Activated T-cell treated with anti-CD3 and anti-CD28 coated beads, Interleukin-2, amount 50 U/mL, for 4 hours (primary cell): ENCODE data around the gene POLG2. TPM values are rescaled to one million over a fixed set of nuclear protein-coding genes. Genes with fewer than 3 reads are reported as not detected.
"Not testable (repeated sequence)": the region's sequence is repeated elsewhere in the genome, so short reads cannot be mapped to it uniquely, and the experiment has no call there.

Experiments used
- ATAC-seq, 2 donors: fragments of 200-7000 bp; cut with Tn5 transposase; one replicate each; pipeline ENCODE4 v1.10.0; 2021
- DNase-seq: peaks from one replicate; pipeline ENCODE4 v3.0.0-alpha.2; 2020
- H3K27me3 Mint-ChIP-seq: one replicate; pipeline ENCODE4 v1.8.0; 2021; ENCODE audit warnings: low read depth, mixed read lengths
- H3K36me3 Mint-ChIP-seq: one replicate; pipeline ENCODE4 v1.8.0; 2022; ENCODE audit warnings: mixed read lengths; ENCODE audit not compliant: insufficient read depth
- H3K4me1 Mint-ChIP-seq: one replicate; pipeline ENCODE4 v1.8.0; 2021; ENCODE audit warnings: low read depth, mixed read lengths
- H3K4me3 Mint-ChIP-seq: one replicate; pipeline ENCODE4 v1.8.0; 2021; ENCODE audit warnings: mild to moderate bottlenecking, moderate library complexity, mixed read lengths
- H3K9me3 Mint-ChIP-seq: one replicate; pipeline ENCODE4 v1.8.0; 2021; ENCODE audit warnings: mixed read lengths
- total RNA-seq, 3 donors: library from RNA; stranded (reverse); gene quantifications; one replicate each; pipeline ENCODE4 v1.2.1, GENCODE V29; 2021

POLG2 gene
- total RNA-seq, 3 donors from 2014 or later: 34.1 to 34.9 (median 34.2) TPM

DNA sequence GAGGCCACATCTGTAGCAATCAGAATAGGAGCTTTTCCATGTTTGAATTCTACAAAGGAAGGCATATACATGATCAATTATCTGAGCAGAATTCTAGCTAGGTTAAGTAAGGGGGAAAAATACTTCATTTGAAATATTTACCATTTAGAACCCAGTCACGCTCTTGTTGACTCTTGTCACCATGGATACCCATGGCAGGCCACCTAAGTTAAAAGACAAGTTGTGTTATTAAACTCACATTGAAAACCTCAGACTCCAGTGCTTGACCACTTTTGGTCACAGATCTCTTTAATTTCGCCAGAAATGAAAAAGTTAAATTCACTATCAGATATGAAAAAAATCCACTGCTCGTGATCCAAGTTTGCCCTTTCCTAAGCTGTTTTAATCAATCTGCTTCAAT is 5.2 kb upstream of the POLG2 start:
- Mint-ChIP-seq H3K9me3 (no peaks in the 10 kb centered on the region), H3K36me3 (peaks cover 78% of the 10 kb centered on the region), H3K4me3 (peak overlapping the region; percentile 31), H3K4me1 (peaks cover 72% of the 10 kb centered on the region), H3K27me3 (no peaks in the 10 kb centered on the region)
- no peak for ATAC-seq
- DNase-seq: no peak

DNA sequence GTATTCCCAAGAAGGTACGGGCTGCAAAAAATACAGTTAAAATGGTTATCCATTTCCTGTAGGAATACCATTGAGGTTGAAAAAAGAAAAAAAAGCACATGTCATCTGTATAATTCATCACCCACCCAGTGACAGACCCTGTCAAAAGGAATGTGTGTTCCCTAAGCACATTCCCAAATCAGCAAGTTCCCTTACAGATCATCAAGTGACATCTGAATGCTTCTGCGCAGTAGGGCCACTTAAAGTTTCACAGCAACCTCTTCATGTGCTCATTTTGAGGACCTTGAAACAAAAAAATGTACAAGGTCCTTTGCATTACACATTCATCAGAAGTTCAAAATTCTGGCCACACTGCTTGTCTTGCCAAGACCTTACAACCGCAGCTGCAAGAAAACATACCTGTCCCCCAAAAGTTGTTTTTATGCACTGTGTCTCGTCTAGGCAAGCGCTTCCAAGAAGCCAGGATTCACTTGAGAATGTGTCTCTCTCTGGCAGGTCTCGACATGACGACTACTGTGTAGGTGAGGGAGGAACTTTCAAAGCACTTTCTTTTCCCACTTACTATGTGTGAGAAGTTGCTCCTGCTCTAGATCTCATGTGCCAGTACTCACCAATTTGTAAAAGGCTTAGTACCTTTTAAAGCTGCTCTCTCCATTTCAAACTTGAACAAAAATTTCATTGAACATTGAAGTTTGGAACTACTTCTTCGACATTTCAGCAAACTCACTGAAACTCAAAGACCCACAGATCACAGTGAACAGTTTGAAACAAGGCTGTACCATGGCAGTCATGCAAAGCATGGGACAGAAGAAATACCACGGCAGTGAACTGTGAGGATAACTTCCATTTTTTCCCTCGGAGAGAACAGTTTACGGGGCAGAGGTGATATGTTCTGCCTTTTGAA is 4.3 kb upstream of the POLG2 start:
- H3K27me3 Mint-ChIP-seq: no peaks in the 10 kb centered on the region
- H3K4me1 Mint-ChIP-seq: peaks cover 75% of the 10 kb centered on the region
- H3K36me3 Mint-ChIP-seq: peaks cover 78% of the 10 kb centered on the region
- peak overlapping the region; percentile 42 for H3K4me3 Mint-ChIP-seq
- DNase-seq: no peak
- no peak for ATAC-seq
- no peaks in the 10 kb centered on the region for H3K9me3 Mint-ChIP-seq

DNA sequence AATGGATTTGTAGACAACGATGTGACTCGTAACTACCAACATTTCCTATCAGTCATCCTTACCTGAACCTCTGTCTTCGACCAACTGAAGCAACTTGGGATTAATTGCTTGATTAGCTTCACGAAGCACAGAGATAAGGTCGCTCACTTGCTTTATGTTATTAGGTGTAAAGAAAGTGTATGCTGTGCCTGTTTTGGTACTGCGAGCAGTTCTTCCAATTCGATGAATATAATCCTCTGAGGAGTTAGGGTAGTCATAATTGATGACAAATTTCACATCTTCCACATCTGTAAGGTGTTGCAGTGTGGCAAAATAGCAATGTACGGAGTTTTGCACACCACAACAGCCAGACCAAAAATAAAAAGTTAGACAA is 3.6 kb upstream of the POLG2 start:
- H3K4me3 Mint-ChIP-seq: peak overlapping the region; percentile 42
- H3K4me1 Mint-ChIP-seq: peaks cover 79% of the 10 kb centered on the region
- no peak for DNase-seq
- H3K36me3 Mint-ChIP-seq: peaks cover 75% of the 10 kb centered on the region
- H3K27me3 Mint-ChIP-seq: no peaks in the 10 kb centered on the region
- H3K9me3 Mint-ChIP-seq: no peaks in the 10 kb centered on the region
- no peak for ATAC-seq

DNA sequence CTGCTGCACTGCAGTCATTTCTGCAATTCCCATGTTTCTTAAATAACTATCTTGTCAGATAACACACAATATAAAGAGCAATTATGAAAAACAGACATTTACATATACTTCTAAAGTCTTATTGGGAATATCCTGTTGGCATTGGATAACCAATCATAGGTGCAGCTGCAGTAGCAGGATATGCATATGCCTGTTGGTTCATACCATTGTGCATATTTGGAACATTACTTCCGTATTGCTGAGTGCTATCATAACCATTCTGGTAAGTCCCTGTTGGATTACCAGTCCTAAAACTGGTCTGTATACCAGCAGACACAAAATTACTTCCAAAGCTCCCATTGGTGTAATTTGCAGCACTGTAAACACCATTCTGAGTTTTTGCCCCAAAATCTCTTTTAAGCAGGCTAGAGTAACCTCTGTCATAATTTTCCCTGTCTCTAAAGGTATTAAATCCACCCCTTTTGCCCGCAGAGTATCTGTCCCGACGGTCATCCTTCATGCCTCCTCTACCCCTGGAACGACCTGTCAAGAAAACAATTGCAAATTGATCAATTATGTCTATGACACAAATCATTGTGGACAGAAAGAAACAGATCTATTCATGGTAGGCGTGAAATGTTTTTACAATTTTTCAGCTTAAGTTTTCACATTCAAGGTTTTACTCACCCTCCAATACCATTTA is 3.1 kb upstream of the POLG2 start:
- Mint-ChIP-seq H3K27me3 (no peaks in the 10 kb centered on the region), H3K4me1 (peaks cover 82% of the 10 kb centered on the region), H3K36me3 (peaks cover 71% of the 10 kb centered on the region), H3K4me3 (no peak overlapping the region), H3K9me3 (no peaks in the 10 kb centered on the region)
- ATAC-seq (no peak), DNase-seq (no peak)

DNA sequence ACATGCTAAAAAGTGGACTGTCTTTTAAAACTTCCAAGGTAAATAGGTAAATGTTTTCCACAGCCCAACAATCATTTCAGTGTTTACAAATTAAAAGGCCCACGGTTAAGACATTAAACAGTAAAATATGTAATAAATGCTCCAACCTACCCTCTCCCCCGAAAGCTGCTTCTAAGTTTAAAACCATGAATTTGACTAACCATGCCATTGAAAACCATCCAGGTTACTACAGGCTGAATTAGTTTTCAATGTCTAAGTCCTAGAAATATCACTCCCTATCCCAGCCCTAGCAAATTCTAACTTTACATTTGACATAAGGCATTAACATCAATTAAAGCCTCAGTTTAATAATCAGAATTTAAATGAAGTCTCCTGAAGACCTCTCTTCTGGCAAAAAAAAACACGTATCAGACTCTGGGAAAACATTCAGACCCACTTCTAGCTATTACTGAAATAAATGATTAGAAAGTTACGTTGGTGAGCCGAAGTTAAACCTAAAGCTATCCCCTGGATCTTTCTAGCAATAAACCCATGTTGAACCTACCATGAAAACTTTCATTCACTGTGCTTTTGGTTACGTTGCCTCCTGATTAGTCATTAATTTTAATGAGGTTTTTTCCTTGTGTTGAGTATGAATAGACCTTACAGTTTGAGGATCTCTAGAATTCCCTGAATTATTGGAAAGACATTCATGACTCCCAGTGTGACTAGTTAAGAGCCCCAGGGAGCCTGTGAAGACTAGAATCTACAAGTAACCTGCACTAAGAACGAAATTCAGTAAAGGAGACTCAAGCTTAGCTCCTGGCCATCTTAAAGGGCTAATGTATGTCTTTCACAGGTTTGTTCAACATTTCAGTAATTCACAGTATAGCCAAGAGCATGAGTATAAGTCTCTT is 1.7 kb upstream of the POLG2 start:
- ATAC-seq: no peak
- Mint-ChIP-seq H3K27me3 (no peaks in the 10 kb centered on the region), H3K36me3 (peaks cover 67% of the 10 kb centered on the region), H3K9me3 (no peaks in the 10 kb centered on the region), H3K4me3 (peak overlapping the region; percentile 50), H3K4me1 (peaks cover 83% of the 10 kb centered on the region)
- DNase-seq: no peak

DNA sequence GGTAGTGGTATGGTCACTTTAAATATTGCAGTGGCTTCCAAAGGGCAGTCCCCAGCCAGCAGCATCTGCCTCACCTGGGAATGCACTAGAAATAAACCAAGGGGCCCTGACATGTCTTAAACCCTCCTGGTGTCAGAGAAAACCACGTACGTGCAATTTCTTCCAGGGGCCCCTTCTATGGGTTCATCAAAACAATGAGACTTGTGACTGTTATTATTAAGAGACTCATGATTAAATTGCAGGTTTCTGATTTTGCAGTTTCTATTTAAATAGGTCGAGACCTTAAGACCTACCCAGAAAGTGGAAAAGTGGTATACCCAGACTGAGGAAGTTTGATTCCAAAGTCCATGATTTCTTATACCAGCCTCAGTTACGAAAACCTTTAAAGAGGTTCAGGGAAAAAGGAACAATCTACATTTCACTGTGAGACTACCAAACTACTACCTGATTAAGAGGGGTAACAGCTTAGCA is 746 bp upstream of the POLG2 start:
- no peaks in the 10 kb centered on the region for H3K9me3 Mint-ChIP-seq
- no peak for DNase-seq
- H3K27me3 Mint-ChIP-seq: no peaks in the 10 kb centered on the region
- peak overlapping the region; percentile 96 for H3K4me3 Mint-ChIP-seq
- peaks cover 58% of the 10 kb centered on the region for H3K36me3 Mint-ChIP-seq
- peak in 1 of 2 donors; percentile 49 for ATAC-seq
- H3K4me1 Mint-ChIP-seq: peaks cover 78% of the 10 kb centered on the region

DNA sequence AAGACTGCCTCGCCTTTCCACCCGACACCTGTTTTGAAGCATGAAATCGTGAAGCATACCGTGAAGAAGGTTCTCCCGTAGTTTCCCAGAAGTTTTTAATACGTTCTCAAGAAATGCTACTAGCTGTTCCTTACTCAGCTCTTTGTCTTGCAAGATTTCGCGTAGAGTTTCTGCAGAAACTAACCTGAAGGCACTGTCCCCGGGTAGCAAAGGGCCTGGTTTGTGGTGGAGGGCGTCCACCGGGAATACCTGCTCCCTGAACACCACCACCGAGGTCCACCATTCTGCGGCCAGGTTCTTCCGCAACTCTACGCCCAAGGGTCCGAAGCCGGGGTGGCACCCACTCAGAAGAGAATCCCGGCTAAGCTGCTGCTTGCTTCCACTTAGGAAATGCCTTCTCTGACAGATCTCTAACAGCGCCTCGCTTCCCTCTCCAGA is 487 bp downstream of the POLG2 start:
- Mint-ChIP-seq H3K4me1 (peaks cover 71% of the 10 kb centered on the region), H3K9me3 (no peaks in the 10 kb centered on the region), H3K36me3 (peaks cover 48% of the 10 kb centered on the region), H3K4me3 (peak overlapping the region; percentile 96), H3K27me3 (no peaks in the 10 kb centered on the region)
- no peak for DNase-seq
- ATAC-seq: no peak

DNA sequence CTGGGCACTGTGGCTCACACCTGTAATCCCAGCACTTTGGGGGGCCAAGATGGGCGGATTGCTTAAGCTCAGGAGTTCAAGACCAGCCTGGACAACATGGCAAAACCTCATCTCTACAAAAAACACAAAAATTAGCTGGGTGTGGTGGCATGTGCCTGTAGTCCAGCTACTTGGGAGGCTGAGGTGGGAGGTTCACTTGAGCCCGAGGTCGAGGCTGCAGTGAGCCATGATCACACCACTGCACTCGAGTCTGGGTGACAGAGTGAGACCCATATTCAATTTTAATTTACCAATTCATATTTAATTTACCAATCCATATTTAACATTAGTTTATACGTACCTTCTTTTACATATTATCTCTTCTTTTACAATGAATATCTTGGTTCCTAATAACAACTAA is 1.6 kb downstream of the POLG2 start:
- peaks cover 64% of the 10 kb centered on the region for H3K4me1 Mint-ChIP-seq
- H3K36me3 Mint-ChIP-seq: peaks cover 42% of the 10 kb centered on the region
- not testable (repeated sequence) for H3K27me3 Mint-ChIP-seq, H3K9me3 Mint-ChIP-seq, ATAC-seq, DNase-seq
- H3K4me3 Mint-ChIP-seq: peak overlapping the region; percentile 96

DNA sequence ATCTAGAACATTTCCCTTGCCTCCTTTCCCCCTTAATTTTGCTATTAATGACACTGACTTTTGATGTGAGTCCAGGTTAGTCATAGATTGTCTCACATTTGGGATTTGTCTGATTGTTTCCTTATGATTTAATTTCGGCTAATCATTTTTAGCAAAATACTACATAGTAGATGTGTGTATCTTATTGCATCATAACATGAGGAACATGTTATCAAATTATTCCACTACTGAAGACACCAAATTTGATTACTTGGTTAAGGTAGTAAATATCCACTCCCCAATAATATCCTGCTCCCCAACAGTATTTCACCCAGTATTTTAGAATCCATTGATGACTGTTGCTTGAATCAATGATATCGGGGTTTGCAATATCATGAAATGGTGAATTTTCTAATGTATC is 2.7 kb downstream of the POLG2 start:
- ATAC-seq: no peak
- Mint-ChIP-seq H3K27me3 (no peaks in the 10 kb centered on the region), H3K9me3 (no peaks in the 10 kb centered on the region), H3K4me1 (peaks cover 53% of the 10 kb centered on the region), H3K4me3 (peak overlapping the region; percentile 96), H3K36me3 (peaks cover 34% of the 10 kb centered on the region)
- DNase-seq: no peak

DNA sequence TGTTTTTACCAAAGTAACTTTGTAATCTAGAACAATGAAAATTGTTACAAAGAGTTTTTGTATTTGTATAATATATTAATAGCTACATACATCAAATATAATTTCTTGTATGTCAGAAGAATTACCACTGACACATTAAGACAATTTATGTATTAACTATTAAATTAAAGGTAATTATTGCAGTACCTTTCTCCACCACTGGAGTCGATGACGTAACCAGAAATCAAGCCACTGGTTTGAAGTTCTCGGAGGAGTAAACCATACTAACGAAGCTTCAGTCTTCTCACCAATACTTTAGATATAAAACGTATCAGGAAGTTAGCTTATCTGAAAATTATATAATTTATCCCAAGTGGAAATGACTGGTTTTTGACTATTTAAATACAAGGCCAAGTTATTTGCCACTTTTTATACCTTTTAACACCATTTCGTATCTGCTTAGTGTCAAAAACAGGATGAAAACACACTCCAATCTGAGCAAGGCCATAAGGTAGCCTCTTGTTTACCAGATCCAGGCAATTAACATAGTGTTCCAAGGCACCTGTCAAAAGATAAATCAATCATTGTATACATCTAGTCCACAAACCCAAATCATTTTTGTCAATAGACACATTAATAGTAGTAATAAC is 4.3 kb downstream of the POLG2 start:
- ATAC-seq (no peak), DNase-seq (peak; percentile 14)
- Mint-ChIP-seq H3K4me3 (no peak overlapping the region), H3K9me3 (no peaks in the 10 kb centered on the region), H3K36me3 (peaks cover 30% of the 10 kb centered on the region), H3K27me3 (no peaks in the 10 kb centered on the region), H3K4me1 (peaks cover 41% of the 10 kb centered on the region)

DNA sequence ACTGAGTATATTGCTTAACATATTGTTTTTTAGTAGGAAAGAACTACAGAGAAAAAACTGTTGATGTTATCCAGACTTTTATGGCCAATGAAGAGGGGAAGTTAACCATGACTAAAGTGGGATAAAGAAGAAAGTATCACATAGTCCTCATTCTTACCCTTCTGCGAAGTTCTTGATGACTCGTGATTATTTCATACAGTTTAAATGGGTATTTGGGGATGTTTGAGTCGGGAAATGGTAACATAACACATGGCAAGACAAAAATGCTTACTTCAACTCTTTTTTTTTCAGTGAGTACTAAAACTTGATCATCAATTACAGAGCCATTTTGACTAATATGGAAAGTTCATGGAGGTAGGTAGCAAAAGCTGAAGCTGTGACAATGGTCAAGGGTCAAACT is 4.9 kb downstream of the POLG2 start:
- H3K4me1 Mint-ChIP-seq: peaks cover 38% of the 10 kb centered on the region
- H3K27me3 Mint-ChIP-seq: no peaks in the 10 kb centered on the region
- H3K4me3 Mint-ChIP-seq: no peak overlapping the region
- peaks cover 27% of the 10 kb centered on the region for H3K36me3 Mint-ChIP-seq
- no peaks in the 10 kb centered on the region for H3K9me3 Mint-ChIP-seq
- DNase-seq: no peak
- ATAC-seq: no peak

DNA sequence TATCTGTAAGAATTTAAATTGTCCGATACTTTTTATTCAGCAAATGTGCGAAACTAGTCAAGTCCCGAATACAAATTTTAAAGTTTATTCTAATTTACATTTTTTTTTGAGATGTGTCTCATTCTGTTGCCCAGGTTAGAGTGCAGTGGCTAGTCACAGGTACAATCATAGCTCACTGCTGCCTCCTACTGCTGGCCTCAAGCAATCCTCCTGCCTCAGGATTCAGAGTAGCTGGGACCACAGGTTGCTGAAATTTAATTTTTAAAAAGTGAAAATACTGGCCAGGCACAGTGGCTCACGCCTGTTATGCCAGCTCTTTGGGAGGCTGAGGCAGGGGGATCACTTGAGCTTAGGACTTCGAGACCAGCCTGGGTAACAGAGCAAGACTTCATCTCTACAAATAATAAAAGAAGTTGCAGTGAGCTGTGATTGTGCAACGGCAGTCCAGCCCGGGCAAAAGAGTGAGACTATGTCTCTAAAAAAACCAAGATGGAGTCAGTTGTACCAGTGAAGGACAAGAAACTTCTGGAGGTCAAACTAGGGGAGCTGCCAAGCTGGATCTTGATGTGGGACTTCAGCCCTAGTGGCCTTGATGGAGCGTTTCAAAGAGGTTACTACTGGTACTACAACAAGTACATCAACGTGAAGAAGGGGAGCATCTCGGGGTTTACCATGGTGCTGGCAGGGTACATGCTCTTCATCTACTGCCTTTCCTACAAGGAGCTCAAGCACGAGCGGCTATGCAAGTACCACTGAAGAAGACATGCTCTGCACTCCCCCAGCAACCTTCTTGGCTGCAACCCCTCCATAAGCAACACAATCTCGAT is 5.6 kb downstream of the POLG2 start:
- Mint-ChIP-seq H3K4me1 (peaks cover 37% of the 10 kb centered on the region), H3K36me3 (peaks cover 27% of the 10 kb centered on the region), H3K4me3 (no peak overlapping the region), H3K27me3 (no peaks in the 10 kb centered on the region), H3K9me3 (no peaks in the 10 kb centered on the region)
- DNase-seq: peak; percentile 38
- ATAC-seq: peak; percentile 54 to 70

DNA sequence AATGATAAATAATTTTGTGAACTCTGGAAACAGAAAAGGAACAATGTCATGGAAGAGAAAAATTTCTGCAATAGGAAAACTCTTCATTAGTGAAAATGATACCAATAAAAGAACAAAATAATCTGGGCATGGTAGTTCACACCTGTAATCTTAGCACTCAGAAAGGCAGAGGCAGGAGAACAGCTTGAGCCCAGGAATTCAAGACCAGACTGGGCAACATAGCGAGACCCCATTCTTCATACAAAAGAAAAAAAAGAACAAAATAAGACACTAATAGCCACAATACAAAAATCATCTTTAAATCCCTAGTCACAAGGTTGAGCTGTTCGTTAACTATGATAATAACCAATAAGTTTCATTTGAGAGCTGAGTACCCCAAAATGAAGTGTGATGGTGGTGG is 8.6 kb downstream of the POLG2 start:
- H3K4me3 Mint-ChIP-seq: no peak overlapping the region
- no peak for DNase-seq
- peaks cover 37% of the 10 kb centered on the region for H3K36me3 Mint-ChIP-seq
- no peaks in the 10 kb centered on the region for H3K27me3 Mint-ChIP-seq
- peaks cover 24% of the 10 kb centered on the region for H3K4me1 Mint-ChIP-seq
- no peak for ATAC-seq
- no peaks in the 10 kb centered on the region for H3K9me3 Mint-ChIP-seq
